ENCODE measurements around the gene CD99L2. TPM values are rescaled to one million over a fixed set of nuclear protein-coding genes. Genes with fewer than 3 reads are reported as not detected.
"Not testable (repeated sequence)": the region's sequence is repeated elsewhere in the genome, so short reads cannot be mapped to it uniquely, and the experiment has no call there.

CD99L2 gene
- total RNA-seq, 2 donors from 2014 or later: 44.0 to 48.0 TPM

DNA sequence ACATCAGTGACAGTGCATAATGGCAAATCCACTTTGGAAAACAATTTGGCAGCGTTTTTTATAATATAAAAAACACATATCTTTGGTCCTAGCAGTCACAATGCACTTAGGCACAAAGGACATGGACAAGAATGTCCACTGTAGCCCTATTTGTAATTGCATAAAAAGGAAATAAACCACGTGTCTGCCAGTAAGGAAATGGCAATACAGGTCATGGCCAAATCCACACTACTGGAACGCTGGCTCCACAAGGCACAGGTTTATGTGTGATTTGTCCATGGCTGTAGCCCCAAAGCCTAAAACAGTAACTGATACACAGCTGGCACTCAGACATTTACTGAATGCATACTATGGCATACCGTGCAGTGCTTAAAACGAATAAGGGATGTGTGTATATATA is 69.7 kb downstream of the CD99L2 start:
- no peak for DNase-seq (ENCODE audit: low spot score)
- intact Hi-C loops (cut with DNase I): no loop called here

DNA sequence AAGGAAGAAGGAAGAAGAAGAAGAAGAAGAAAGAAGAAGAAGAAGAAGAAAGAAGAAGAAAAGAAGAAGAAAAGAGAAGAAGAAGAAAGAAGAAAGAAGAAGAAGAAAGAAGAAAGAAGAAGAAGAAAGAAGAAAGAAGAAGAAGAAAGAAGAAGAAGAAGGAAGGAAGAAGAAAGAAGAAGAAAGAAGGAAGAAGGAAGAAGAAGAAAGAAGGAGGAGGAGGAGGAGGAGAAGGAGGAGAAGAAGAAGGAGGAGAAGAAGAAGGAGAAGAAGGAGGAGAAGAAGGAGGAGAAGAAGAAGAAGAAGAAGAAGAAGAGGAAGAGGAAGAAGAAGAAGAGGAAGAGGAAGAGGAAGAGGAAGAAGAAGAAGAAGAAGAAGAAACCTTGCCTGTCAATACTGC is 74.1 kb downstream of the CD99L2 start:
- intact Hi-C loops (cut with DNase I); DNase-seq (ENCODE audit: low spot score): not testable (repeated sequence)

DNA sequence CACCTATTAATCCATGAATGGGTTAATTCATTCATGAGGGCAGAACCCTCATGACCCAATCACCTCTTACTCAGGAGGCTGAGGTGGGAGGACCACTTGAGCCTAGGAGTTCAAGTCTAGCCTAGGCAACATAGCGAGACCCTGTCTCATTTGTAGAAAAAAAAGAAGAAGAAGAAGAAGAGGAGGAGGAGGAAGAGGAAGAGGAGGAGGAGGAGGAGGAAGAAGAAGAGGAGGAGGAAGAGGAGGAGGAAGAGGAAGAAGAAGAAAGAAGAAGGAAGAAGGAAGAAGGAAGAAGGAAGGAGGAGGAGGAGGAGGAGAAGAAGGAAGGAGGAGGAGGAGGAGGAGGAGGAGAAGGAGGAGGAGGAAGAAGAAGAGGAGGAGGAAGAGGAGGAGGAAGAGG is 74.6 kb downstream of the CD99L2 start:
- DNase-seq (ENCODE audit: low spot score); intact Hi-C loops (cut with DNase I): not testable (repeated sequence)

DNA sequence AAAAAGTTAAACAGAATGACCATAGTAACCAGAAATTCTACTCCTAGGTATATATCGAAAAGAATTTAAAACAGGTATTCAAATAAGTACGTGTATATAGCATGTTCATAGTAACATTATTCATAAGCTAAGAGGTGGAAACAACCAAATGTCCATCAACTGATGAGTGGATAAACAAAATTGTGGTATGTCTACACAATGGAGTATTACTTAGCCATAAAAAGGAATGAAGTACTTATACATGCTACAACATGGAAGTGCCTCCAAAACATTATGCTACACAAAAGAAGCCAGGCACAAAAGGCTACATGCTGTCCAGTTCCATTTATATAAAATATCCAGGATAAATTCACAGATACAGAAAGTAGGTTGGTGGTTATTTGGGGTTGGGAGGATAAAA is 76.5 kb downstream of the CD99L2 start:
- DNase-seq (ENCODE audit: low spot score): no peak
- intact Hi-C loops (cut with DNase I): no loop called here

DNA sequence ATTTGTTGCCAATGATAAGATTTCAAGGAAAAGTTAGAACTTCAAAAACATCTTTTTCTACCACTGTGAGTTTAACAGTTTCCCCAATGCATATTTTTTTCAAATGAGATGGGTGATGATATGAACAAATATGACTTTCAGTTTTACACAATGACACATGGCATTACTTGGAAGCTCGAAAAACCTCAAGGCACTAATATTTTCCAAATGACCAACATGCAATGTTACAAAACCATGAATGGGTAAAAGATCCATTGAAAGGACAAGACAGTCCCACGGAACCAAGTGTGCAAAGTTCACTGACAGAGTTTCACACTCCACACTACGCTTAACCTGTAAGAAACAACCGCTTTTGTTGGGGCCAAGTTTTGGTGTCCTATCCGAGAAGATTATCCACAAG is 84.5 kb downstream of the CD99L2 start:
- intact Hi-C loops (cut with DNase I): no loop called here
- no peak for DNase-seq (ENCODE audit: low spot score)

DNA sequence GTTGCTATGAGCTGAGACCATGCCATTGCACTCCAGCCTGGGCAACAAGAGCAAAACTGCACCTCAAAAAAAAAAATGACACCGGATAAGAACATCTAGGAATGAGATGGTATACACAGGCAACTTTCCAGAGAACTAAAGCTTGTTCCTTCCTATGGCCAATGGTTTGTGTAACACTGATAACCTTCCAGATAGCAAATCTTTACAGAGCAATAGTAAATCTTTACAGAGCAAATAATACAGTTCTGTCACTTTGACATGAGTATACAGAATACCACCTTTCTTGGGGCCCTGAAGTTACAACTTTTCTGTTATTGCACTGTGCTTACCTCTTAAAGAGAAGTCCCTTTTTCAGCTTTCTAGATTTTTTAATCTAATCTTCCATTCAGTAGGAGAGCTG is 91.6 kb downstream of the CD99L2 start:
- intact Hi-C loops (cut with DNase I): no loop called here
- DNase-seq (ENCODE audit: low spot score): no peak

DNA sequence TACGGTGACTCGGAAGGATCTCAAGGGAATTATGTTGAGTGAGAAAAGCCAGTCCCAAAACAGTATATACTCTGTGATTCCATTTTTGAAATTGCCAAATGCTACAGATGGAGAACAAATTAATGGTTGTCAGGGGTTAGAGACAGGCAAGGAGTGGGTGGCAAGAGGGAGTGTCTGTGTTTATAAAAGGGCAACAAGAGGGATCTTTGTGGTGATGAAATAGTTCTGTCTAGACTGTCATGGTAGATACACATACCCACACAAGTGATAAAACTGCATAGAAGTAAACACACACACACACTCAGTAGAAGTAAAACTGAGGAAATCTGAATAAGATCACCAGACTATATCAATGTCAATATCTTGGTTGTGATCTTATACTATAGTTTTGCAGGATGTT is 92.7 kb downstream of the CD99L2 start:
- no peak for DNase-seq (ENCODE audit: low spot score)
- intact Hi-C loops (cut with DNase I): no loop called here

DNA sequence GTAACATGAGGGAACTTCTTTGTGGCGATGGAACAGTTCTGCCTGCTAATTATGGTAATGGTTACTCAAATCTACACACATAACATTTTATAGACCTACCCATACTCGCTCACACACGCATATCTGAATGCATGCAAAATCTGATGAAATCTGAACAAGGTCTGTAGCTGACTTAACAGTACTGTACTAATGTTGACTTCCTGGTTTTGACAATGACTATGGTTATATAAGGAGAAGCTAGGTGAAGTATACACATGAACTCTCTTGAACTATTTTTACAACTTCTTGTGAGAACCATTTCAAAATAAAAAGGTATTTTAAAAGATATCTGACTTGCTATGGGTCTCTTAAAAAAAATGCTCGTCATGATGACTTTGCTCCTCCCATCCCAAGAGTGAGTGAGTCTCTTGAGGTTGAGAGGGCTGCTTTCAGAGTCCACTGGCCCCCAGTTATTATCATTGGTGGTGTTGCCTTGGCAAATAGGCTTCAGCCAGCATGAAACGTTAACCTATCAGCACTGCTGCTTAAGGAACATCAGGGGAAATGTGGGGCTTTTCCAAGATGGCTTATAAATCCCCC is 105.4 kb downstream of the CD99L2 start:
- DNase-seq (ENCODE audit: low spot score): no peak
- intact Hi-C loops (cut with DNase I): no loop called here

DNA sequence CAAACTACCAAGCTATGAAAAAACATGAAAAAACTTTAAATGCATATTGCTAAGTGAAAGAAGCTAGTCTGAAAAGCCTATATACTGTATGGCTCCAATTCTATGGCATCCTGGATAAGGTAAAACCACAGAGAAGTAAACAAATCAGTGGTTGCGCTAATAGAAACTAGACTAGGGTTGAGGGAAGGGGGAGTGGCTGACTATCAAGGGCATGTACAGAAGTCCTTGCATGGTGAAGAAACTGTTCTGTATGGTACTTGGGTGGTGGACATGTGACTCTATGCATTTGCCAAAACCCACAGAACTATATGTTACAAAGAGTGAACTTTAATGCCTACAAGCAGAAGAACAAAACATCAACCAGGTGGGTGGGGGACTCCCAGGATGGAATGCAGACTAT is 108.4 kb downstream of the CD99L2 start:
- DNase-seq (ENCODE audit: low spot score): no peak
- intact Hi-C loops (cut with DNase I): no loop called here

DNA sequence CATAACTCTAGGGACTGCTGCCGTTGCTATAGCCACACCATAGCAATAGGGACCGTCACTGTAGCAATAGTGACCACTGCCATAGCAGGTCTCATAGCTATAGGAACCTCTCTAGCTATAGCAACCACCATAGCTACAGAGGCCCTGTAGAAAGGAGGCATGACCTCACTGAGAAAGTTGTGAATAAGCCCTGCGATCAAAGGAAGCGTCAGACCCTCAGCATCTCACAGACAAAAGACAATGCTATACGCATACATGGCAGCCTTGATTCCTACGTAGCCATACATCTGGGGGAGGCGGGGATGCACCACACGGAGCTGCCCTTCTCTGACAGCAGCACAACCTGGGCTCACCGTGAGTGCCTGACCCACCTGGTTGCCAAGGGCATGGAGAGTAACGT is 116.8 kb downstream of the CD99L2 start:
- DNase-seq (ENCODE audit: low spot score): no peak
- intact Hi-C loops (cut with DNase I): no loop called here

DNA sequence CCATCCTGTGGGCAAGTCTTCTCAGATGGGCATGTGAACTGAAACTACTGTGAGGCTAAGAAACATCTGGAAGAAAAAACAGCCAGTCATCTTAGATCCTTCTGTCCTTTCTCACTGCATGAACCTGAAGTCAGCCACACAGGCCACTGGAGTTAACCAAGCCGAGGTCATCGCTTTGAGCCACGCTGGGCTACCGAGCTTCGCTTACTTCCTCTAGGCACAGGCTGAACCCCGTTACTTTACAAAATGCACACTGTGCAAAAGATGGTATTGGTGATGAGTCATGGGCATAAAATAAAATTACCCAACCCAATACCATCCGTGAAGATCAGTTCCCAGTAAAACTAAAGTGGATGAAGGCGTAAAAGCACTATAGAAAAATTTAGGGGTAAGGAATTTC is 119.1 kb downstream of the CD99L2 start:
- intact Hi-C loops (cut with DNase I): no loop called here
- DNase-seq (ENCODE audit: low spot score): no peak

DNA sequence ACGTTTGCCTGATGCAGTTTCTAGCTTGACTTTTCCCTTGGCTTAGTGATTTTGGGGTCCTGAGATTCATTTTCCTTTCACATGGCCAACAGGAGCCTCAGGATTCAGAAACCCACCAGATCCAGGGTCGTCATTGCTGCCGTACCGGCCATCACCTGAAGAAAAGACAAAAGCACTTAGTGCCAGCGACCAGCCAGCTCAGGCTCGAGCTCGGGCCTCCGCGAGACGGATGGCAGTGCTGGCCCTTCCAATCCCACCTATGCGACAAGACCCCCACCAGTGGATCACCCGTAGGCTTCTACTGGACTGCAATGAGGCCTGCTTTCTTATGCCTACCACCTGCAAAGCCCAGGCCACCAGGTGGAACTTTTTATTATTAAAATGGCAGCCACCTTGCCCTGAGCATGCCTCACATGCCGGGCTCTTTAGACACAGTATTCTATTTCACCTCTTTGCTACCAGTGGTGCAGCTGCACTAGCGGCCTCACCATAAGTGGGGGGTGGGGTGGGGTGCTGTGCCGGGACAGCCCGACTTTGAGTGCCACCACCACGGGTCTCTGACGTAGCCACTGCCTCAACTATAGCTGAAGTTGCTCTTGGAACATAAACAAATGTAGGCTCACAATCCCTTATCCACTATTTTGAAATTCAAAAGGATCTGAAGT is 121.0 kb downstream of the CD99L2 start:
- DNase-seq (ENCODE audit: low spot score): no peak
- intact Hi-C loops (cut with DNase I): no loop called here

DNA sequence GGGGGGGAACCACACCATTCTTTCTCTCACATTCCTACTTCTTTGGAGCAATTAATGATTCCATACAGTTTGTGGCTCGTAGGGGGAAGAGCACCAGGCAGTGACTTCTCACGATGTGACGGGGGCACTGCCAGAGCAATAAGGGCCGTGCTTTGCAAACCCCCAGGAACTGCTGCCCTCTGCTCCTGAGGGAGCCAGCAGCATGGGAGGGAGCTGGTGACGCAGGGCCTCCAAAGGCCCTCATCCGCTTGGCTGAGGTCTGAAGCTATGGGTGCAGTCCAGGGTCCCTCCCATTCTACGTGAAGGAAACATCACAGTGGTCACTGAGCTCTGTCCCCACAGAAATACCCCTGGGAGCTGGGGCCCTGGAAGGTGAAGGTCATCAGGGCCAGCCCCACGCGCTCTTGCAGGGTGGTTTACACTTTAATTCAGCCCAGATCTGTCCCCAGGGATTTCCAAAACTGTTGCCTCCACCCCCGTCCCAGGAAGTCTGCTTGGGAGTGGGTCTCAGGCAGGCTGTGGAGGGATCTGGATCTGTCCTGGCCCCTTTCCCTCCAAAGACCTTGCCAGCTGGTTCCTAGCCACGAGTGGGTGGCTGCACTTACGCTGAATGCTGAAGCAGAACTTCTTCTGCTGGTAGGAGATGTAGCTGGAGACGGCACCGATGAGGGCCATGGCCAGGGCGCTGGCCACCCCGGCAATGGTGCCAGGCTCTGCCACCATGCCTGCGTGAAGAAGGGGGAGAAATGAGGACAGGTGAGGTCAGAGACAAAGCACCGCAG is 122.7 kb downstream of the CD99L2 start:
- intact Hi-C loops (cut with DNase I): no loop called here
- no peak for DNase-seq (ENCODE audit: low spot score)

DNA sequence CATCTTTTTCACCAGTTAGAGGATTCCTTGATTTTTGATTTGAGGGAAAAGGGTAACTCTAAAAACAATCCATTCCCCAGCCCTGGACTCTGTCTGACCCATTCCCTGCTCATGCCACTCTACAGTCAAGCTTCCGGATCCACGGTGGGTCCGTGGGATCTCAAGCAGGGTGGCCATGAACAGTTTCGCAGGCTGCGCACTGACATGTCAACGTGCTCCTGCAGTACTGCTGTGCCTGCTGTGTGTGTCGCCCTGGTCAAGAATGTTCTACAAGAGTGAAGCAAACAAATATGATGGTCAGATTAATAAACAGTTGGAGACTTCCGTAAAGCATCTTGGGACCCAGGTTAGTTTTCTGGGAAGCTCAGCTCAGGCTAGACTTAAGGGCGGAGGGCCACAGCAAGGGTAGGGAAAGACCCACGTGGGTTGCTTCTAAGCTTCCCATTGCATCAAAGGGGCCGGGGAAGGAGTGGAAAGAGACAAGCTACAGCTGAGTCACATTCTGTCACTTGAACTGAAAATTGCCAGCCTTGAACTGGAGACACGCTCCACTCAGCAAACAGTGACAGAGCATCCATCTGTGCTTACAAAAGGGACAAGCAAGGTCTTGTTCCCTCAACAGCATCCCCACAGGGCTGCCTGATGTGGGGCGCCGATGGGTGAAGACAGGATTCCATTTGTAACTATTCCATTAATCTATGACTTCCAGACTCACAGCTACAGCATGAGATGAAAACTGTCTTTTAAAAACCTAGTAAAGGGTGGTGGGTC is 123.5 kb downstream of the CD99L2 start:
- DNase-seq (ENCODE audit: low spot score): no peak
- intact Hi-C loops (cut with DNase I): loop anchor here in 1 of 2 donors (5.0 kb wide), 1 partner anchor 307 kb away; no protein-coding TSS in a partner anchor

DNA sequence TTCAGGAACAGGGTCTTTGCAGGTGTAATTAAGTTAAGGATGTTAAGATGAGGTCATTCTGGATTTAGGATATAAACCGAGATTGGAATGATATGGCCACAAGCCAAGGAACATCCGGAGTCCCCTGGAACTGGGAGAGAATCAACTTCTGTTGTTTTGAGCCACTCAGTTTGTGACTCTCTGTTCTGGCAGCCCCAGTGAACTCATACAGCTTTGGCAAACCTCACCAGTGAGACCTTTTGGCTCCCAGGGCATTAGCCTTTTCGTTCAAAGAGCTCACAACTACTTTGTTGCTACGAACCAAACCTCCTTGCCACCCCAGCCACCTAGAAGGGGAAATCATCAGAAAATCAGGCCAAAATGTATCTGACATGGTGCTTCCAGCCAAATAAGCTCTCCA is 124.8 kb downstream of the CD99L2 start:
- intact Hi-C loops (cut with DNase I): loop anchor here (2.0 to 5.0 kb wide), 2 partner anchors 309 kb away; no protein-coding TSS in a partner anchor
- no peak for DNase-seq (ENCODE audit: low spot score)

DNA sequence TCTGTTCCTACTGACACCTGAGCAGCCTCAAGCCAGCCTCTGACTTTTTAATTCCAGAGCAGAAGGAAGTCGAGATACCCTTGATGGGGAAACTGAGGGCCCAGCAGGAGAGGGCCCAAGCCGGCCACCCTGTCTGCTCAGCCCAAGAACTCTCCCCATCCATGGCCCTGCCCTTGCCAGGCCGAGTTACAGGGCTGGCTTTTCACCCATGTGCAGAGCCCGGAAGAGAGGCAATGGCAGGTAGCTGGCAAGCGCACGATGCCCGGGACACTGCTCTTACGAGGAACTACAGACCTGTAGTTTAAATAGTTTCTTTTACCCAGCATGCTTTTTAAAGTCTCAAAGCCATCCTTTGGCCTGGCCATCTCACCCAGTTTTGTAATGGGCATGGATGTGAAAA is 125.4 kb downstream of the CD99L2 start:
- DNase-seq (ENCODE audit: low spot score): no peak
- intact Hi-C loops (cut with DNase I): loop anchor here (2.0 to 5.0 kb wide), 2 partner anchors 309 to 310 kb away; no protein-coding TSS in a partner anchor

DNA sequence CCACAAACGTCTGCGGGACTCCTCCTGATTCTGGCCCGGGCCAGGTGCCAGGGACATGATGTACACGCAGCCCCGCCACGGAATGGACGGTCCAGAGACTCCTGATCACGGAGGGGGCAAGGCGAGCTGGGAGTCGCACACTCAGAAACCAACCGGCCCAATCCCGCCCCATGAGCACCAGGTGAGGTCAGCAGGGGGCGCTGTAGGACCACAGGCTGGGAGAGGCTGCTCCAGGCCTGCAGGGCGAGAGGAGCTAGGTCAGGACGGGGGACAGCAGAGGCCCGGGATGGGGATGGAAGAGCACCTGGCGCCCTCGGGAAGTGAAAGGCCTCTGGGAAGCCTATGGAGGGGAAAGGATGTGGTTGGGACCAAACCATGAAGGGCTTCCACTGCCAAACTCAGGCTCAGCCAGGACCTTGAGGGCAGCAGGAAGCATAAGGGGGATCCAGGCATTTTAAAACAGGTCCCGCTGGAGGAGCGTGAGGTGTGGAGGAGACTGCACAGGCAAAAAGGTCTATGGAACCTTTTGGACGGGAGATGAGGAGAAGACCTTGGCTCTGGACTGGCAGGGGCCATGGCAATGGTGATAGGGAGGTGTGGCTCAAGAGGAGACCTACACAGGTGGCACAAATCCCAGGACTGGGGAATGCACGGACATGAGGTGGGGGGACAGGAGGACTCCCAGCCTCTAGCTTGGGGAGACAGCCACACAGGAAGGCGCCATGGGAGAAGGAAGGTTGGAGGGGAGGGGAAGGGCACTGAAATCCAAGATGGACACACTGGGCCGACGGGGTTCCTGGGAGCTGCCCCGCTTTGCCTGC is 126.1 kb downstream of the CD99L2 start:
- intact Hi-C loops (cut with DNase I): loop anchor here (2.0 to 5.0 kb wide), 2 partner anchors 310 kb away; no protein-coding TSS in a partner anchor
- peak; percentile 92 for DNase-seq (ENCODE audit: low spot score)

DNA sequence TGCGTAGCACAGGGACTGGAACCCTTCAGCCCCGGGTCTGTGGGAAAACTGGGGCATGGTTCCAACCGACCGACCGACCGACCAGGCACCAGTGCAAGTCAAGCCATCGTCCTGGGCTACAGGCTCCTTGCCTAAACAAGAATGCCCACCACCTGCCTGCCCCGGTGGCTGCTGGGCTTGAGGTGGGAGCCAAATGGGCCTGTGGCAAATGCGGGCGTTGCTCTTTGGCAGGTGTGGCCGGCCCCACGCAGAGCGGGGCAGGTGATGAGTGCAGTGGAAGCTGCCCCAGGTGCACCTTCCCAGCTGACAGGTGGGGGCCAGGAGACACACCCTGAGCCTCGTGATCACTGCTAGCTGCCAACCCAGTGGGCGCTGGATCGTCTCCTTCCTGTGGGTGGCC is 127.4 kb downstream of the CD99L2 start:
- intact Hi-C loops (cut with DNase I): loop anchor here in 1 of 2 donors (5.0 kb wide), 1 partner anchor 311 kb away; no protein-coding TSS in a partner anchor

DNA sequence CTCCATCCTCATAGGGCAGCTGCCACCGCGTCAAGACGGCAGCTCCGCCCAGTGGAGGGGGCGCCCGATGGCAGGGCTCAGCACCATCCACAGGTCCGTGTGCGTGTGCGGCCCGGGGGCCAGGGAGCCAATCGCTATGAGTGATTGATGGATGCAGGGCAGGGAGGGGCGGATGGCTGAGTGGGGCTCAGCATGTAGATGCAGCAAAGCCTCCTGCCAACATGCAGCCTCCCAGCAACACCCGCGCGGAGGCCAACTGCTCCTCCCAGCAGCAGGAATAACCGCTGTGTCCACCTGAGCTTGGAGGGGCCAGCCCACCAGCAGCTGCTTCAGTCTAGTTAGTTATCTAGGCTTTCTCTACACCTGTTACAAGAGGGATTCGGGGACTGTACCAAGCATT is 127.8 kb downstream of the CD99L2 start:
- no peak for DNase-seq (ENCODE audit: low spot score)
- intact Hi-C loops (cut with DNase I): loop anchor here in 1 of 2 donors (5.0 kb wide), 1 partner anchor 312 kb away; no protein-coding TSS in a partner anchor

More for the DNA sequence above, 127.4 kb downstream of the CD99L2 start:
- DNase-seq (ENCODE audit: low spot score): no peak

Data from posterior vena cava (tissue), 2 donors.